ENCODE measurements around the gene SZRD1.

DNA sequence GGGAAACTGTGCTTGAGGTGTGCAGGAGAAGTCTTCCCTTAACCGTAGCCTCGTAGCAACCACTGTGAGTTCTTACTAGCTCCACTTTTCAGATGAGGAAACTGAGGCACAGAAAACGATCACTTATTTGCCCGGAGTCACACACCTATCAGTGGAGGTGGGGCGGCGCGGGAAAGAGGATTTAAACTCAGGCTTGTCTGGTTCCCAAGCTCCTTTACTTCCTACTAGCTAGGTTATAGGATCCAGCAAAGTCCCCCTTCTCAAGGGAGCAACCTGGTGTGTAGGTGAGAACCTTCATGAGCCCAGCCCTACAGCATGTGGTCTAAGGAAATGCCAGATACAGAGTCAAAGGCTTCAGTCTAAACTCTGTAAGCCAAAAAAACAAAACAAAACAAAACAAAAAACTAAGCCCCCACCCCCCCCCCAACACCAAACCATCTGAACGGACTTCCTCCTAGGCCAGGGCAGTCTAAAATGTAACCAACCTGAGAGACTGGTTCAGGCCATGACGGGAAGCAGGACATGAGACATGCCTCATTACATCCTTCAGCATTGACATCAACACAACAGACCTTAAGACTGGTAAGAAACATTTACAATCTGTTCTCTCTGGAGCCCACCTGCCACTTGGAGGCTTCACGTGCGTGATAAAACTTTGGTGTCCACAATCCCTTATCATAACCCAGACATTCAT, 14.1 kb upstream of the SZRD1 start:
- TF ChIP-seq, protein P1, sequence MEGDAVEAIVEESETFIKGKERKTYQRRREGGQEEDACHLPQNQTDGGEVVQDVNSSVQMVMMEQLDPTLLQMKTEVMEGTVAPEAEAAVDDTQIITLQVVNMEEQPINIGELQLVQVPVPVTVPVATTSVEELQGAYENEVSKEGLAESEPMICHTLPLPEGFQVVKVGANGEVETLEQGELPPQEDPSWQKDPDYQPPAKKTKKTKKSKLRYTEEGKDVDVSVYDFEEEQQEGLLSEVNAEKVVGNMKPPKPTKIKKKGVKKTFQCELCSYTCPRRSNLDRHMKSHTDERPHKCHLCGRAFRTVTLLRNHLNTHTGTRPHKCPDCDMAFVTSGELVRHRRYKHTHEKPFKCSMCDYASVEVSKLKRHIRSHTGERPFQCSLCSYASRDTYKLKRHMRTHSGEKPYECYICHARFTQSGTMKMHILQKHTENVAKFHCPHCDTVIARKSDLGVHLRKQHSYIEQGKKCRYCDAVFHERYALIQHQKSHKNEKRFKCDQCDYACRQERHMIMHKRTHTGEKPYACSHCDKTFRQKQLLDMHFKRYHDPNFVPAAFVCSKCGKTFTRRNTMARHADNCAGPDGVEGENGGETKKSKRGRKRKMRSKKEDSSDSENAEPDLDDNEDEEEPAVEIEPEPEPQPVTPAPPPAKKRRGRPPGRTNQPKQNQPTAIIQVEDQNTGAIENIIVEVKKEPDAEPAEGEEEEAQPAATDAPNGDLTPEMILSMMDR (IDR thresholded peaks at IDR 0.05; ENCODE audit: low read depth, low read length), result no peak
- no peak for TF ChIP-seq POLR2A (IDR thresholded peaks at IDR 0.05; ENCODE audit: extremely low read depth, insufficient read length)
- peak; percentile 44; the same call in 1 of the 2 replicates for TF ChIP-seq MAX (IDR thresholded peaks at IDR 0.05; ENCODE audit: low read depth, low read length)

Measured in NB4 (cell line).